ENCODE results near the gene EME2. TPM values are rescaled to one million over a fixed set of nuclear protein-coding genes. Genes with fewer than 3 reads are reported as not detected.

EME2 gene
- total RNA-seq, 4 donors from 2014 or later = 12.8 to 31.8 (median 22.0) TPM

DNA sequence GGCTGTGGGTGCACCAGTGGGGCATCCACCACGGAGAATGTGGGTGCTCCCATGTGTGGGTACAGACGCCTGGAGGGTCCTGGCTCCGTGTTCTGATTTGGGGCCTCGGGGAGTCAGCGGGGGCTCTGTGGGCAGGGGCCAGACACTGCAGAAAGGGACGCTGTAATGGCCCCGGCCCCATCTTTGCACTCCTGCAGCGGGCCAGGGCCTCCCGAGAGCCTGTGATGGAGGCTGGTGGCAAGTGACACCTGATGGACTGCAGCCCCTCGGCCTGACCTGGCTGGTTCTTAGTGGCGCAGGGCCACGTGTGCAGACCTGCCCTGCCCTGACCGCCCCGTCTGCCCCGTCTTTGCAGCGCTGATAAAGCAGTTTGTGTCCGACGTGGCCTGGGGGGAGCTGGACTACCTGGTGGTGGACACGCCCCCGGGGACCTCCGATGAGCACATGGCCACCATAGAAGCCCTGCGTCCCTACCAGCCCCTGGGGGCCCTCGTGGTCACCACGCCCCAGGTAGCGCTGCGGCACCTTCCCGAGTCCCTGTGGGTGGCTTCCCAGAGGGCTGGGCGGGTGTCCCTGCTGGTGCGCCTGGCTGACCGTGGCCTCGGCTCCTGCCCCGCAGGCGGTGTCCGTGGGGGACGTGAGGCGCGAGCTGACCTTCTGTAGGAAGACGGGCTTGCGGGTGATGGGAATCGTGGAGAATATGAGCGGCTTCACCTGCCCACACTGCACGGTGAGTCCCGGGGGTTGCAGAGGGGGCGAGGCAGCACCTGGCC lies 14.9 kb downstream of the EME2 start:
- no peak for TF ChIP-seq POLR2A (IDR thresholded peaks at IDR 0.05)
- TF ChIP-seq, protein P1, sequence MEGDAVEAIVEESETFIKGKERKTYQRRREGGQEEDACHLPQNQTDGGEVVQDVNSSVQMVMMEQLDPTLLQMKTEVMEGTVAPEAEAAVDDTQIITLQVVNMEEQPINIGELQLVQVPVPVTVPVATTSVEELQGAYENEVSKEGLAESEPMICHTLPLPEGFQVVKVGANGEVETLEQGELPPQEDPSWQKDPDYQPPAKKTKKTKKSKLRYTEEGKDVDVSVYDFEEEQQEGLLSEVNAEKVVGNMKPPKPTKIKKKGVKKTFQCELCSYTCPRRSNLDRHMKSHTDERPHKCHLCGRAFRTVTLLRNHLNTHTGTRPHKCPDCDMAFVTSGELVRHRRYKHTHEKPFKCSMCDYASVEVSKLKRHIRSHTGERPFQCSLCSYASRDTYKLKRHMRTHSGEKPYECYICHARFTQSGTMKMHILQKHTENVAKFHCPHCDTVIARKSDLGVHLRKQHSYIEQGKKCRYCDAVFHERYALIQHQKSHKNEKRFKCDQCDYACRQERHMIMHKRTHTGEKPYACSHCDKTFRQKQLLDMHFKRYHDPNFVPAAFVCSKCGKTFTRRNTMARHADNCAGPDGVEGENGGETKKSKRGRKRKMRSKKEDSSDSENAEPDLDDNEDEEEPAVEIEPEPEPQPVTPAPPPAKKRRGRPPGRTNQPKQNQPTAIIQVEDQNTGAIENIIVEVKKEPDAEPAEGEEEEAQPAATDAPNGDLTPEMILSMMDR (IDR thresholded peaks at IDR 0.05) = no peak
- H3K27me3 ChIP-seq = no peaks in the 10 kb centered on the region
- H3K27ac ChIP-seq = no peak overlapping the region
- WGBS, 2 donors = 96 to 98% methylated on average over 17 to 20 of the region's 44 CpGs
- intact Hi-C loops (cut with DNase I) = no loop called here
- H3K4me1 ChIP-seq = peaks cover 4 to 13% of the 10 kb centered on the region in 2 donors
- no peaks in the 10 kb centered on the region for H3K9me3 ChIP-seq
- peaks cover 17 to 21% of the 10 kb centered on the region in 2 donors for H3K36me3 ChIP-seq
- DNase-seq = no peak
- H3K4me3 ChIP-seq (replicated peaks in 1 of 3) = no peak overlapping the region

DNA sequence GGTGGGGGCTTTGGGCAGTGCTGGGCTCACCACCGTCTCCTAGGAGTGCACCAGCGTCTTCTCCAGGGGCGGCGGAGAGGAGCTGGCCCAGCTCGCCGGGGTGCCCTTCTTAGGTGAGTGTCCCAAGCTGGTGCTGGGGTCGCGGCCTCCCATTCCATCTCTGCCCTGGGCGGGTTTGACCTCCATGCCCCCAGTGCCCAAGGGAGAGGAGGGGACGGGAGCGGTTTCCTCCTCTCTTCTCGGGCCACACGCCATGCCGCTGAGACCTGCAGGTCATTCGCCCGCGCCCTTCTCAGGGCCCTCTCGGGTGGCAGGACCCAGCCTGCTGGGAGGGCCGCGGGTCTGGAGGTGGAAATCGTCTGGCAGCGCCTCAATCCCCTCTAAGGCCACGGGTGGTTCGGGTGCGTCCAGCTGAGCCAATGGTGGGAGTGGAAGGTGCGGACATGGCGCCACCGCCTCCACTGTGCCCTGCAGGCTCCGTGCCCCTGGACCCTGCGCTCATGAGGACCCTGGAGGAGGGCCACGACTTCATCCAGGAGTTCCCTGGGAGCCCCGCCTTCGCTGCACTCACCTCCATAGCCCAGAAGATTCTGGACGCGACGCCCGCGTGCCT lies 15.6 kb downstream of the EME2 start:
- intact Hi-C loops (cut with DNase I) = no loop called here
- TF ChIP-seq, protein P1 (IDR thresholded peaks at IDR 0.05) = no peak
- TF ChIP-seq POLR2A (IDR thresholded peaks at IDR 0.05) = no peak
- Histone ChIP-seq H3K9me3 (no peaks in the 10 kb centered on the region), H3K4me3 (replicated peaks in 1 of 3) (no peak overlapping the region), H3K4me1 (peaks cover 4 to 13% of the 10 kb centered on the region in 2 donors), H3K36me3 (peaks cover 17 to 21% of the 10 kb centered on the region in 2 donors), H3K27me3 (no peaks in the 10 kb centered on the region), H3K27ac (no peak overlapping the region)
- WGBS, 2 donors = 88 to 97% methylated on average over 11 to 19 of the region's 38 CpGs
- DNase-seq = no peak

DNA sequence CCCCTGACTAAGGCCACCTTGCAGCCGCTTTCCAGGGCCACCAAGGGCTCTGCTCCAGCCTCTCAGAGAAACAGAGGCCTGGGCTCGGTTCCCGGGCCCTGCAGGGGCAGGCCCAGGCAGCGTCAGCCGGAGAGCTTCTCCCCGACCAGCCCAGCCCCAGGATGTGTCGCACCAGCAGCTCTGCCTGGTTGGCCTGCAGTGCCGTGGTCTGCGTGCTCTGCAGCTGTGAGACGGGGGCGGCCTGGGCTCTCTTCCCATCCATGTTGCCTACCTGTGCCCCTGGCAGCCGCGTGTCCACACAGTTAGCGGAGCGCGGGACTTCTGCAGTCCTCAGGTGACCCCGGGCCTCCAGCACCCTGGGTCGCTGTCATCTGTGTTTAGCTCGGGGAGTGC lies 16.1 kb downstream of the EME2 start:
- Histone ChIP-seq H3K27ac (no peak overlapping the region), H3K4me3 (replicated peaks in 1 of 3) (no peak overlapping the region), H3K4me1 (peaks cover 5 to 9% of the 10 kb centered on the region in 2 donors), H3K27me3 (no peaks in the 10 kb centered on the region), H3K9me3 (no peaks in the 10 kb centered on the region), H3K36me3 (peaks cover 17 to 21% of the 10 kb centered on the region in 2 donors)
- intact Hi-C loops (cut with DNase I) = no loop called here
- no peak for TF ChIP-seq POLR2A (IDR thresholded peaks at IDR 0.05)
- TF ChIP-seq, protein P1 (IDR thresholded peaks at IDR 0.05) = no peak
- no peak for DNase-seq
- 74 to 85% methylated on average over 4 to 5 of the region's 19 CpGs for WGBS, 2 donors

DNA sequence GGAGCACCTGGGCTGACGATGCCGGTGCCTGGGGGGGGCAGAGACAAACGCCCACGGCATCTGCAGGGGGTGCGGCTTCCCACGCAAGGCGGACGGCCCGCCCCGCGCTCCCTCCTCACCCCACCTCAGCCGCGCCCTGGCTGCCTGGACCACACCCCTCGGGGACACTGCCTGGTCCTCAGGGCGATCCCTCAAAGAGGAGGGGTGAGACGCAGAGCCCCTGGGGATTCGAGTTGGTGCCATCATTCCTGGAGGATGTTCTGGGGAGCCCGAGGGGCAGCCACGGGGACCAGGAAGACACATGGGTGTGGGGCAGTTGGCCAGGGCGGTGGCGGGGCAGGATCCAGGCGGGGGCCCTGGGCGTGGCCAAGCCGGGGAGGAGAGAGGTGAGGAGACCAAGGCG lies 17.0 kb downstream of the EME2 start:
- no peaks in the 10 kb centered on the region for H3K9me3 ChIP-seq
- H3K27me3 ChIP-seq = no peaks in the 10 kb centered on the region
- intact Hi-C loops (cut with DNase I) = no loop called here
- WGBS, 2 donors = 94 to 96% methylated on average over 20 to 23 of the region's 25 CpGs
- no peak for DNase-seq
- peaks cover 17 to 21% of the 10 kb centered on the region in 2 donors for H3K36me3 ChIP-seq
- no peak overlapping the region for H3K27ac ChIP-seq
- peaks cover 10% of the 10 kb centered on the region in 2 donors for H3K4me1 ChIP-seq
- TF ChIP-seq, protein P1 (IDR thresholded peaks at IDR 0.05) = no peak
- no peak for TF ChIP-seq POLR2A (IDR thresholded peaks at IDR 0.05)
- no peak overlapping the region for H3K4me3 ChIP-seq (replicated peaks in 1 of 3)

DNA sequence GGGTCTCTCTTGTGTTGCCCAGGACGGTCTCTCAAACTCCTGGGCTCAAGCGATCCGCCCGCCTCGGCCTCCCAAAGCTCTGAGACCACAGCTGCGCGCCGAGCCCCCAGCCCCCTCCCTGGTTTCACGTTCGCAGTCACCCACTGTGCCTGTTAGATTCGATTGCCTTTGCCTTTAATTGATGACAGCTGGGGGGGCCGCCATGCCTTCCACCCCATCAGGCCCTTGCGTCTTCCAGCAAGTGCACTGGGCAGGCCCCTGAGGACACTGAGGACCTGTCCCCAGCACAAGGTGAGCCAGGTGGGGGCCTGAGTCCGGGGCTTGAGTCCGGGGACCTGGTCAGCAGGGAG lies 17.6 kb downstream of the EME2 start:
- no peak for DNase-seq
- Histone ChIP-seq H3K9me3 (no peaks in the 10 kb centered on the region), H3K4me3 (replicated peaks in 1 of 3) (no peak overlapping the region), H3K36me3 (peaks cover 17 to 21% of the 10 kb centered on the region in 2 donors), H3K4me1 (peaks cover 11 to 12% of the 10 kb centered on the region in 2 donors), H3K27me3 (no peaks in the 10 kb centered on the region), H3K27ac (no peak overlapping the region)
- TF ChIP-seq POLR2A (IDR thresholded peaks at IDR 0.05) = no peak
- TF ChIP-seq, protein P1 (IDR thresholded peaks at IDR 0.05) = no peak
- 93 to 95% methylated on average over 12 to 15 of the region's 15 CpGs for WGBS, 2 donors
- intact Hi-C loops (cut with DNase I) = no loop called here

Measured in thyroid gland (tissue), 4 donors.